SK-N-SH (cell line): ENCODE data around the gene PRICKLE2. TPM values are rescaled to one million over a fixed set of nuclear protein-coding genes. Genes with fewer than 3 reads are reported as not detected.

Experiments used
- CTCF ChIA-PET: fragments of 300-600, 350-600 bp; formaldehyde crosslinking; extraction: SDS; loops from one replicate; lab custom pipeline; 2021; lab: Yijun Ruan, JAX
- POLR2A ChIA-PET: fragments of 350-600 bp; sonication (Branson Sonifier 250); formaldehyde crosslinking; extraction: SDS; loops from one replicate; lab custom pipeline; 2020; ENCODE audit warnings: antibody characterized with exemption, inconsistent platforms; lab: Yijun Ruan, JAX
- DNase-seq: peaks from one replicate; pipeline ENCODE4 v3.0.0; 2012
- H2AFZ ChIP-seq: fragments of 200-600 bp; sonication (generic); 2 replicates; pipeline ENCODE4 v1.8.1; 2016; ENCODE audit warnings: antibody characterized with exemption, mild to moderate bottlenecking, low read depth
- H3F3A ChIP-seq: fragments of 200-600 bp; sonication (generic); replicated peaks from 2 replicates; pipeline ENCODE3; 2016; ENCODE audit warnings: antibody characterized with exemption, mild to moderate bottlenecking; ENCODE audit not compliant: insufficient read depth
- H3K27ac ChIP-seq, 2 experiments: fragments of 200-500 bp in 1 of 2; fragments of 200-600 bp in 1 of 2; sonication (Bioruptor generic) in 1 of 2; sonication (generic), shearing (Covaris generic) in 1 of 2; 2 replicates each; pipeline versions ENCODE4 v1.5.1 to v1.6.1; 2014 to 2016; ENCODE audit warnings: low read depth in 2 of 2, inconsistent platforms in 1 of 2, low read length in 1 of 2, mild to moderate bottlenecking in 1 of 2, mixed read lengths in 1 of 2
- H3K27me3 ChIP-seq: fragments of 200-600 bp; sonication (generic), shearing (Covaris generic); 2 replicates; pipeline ENCODE4 v1.6.1; 2016; ENCODE audit warnings: mixed run types; ENCODE audit not compliant: insufficient read depth
- H3K36me3 ChIP-seq, 2 experiments: fragments of 200-500 bp in 1 of 2; fragments of 200-600 bp in 1 of 2; sonication (Bioruptor generic) in 1 of 2; sonication (generic) in 1 of 2; replicated peaks in 1 of 2; 2 replicates each; pipeline versions ENCODE3 to v1.5.1; 2014 to 2016; ENCODE audit warnings: low read length in 1 of 2, mild to moderate bottlenecking in 1 of 2; ENCODE audit not compliant: insufficient read depth in 2 of 2, control insufficient read depth in 1 of 2
- H3K4me1 ChIP-seq, 2 experiments: fragments of 200-500 bp in 1 of 2; fragments of 200-600 bp in 1 of 2; sonication (Bioruptor generic) in 1 of 2; sonication (generic), shearing (Covaris generic) in 1 of 2; 2 replicates each; pipeline versions ENCODE4 v1.5.1 to v1.6.1; 2014 to 2016; ENCODE audit warnings: low read depth in 1 of 2, low read length in 1 of 2, mixed run types in 1 of 2; ENCODE audit not compliant: insufficient read depth in 2 of 2, control insufficient read depth in 1 of 2
- H3K4me2 ChIP-seq: fragments of 200-600 bp; sonication (generic), shearing (Covaris generic); 2 replicates; pipeline ENCODE4 v1.6.1; 2017; ENCODE audit warnings: mixed run types
- H3K4me3 ChIP-seq, 2 experiments: fragments of 200-500 bp in 1 of 2; fragments of 200-600 bp in 1 of 2; sonication (Bioruptor generic) in 1 of 2; sonication (generic), shearing (Covaris generic) in 1 of 2; 2 replicates each; pipeline versions ENCODE4 v1.5.1 to v1.8.1; 2014 to 2016; ENCODE audit warnings: low read depth in 2 of 2, inconsistent platforms in 1 of 2, low read length in 1 of 2, mild to moderate bottlenecking in 1 of 2, mixed read lengths in 1 of 2, moderate library complexity in 1 of 2
- H3K79me2 ChIP-seq: fragments of 200-600 bp; sonication (generic); 2 replicates; pipeline ENCODE4 v1.8.1; 2017; ENCODE audit warnings: mild to moderate bottlenecking; ENCODE audit not compliant: insufficient read depth
- H3K9ac ChIP-seq: fragments of 200-600 bp; sonication (generic); 2 replicates; pipeline ENCODE4 v1.6.1; 2017; ENCODE audit warnings: mixed run types
- H3K9me2 ChIP-seq: fragments of 200-600 bp; sonication (generic); 2 replicates; pipeline ENCODE4 v1.6.1; 2017; ENCODE audit warnings: mixed run types
- H3K9me3 ChIP-seq: fragments of 200-600 bp; sonication (generic); 2 replicates; pipeline ENCODE4 v1.6.1; 2017; ENCODE audit warnings: mixed run types, mild to moderate bottlenecking, moderate library complexity
- H4K20me1 ChIP-seq: fragments of 200-600 bp; sonication (generic); 2 replicates; pipeline ENCODE4 v1.6.1; 2017; ENCODE audit warnings: mild to moderate bottlenecking, mixed run types; ENCODE audit not compliant: insufficient read depth
- CHD2 ChIP-seq: fragments of 150-350 bp; IDR thresholded peaks from 2 replicates; pipeline ENCODE4 v1.6.1; 2018; ENCODE audit warnings: low read length; ENCODE audit not compliant: partially characterized antibody
- EP300 ChIP-seq, 2 experiments: IDR thresholded peaks; 2 replicates each; pipeline versions ENCODE4 v1.4.0 to v1.6.1; 2012; ENCODE audit warnings: borderline replicate concordance in 1 of 2, low read depth in 1 of 2, low read length in 1 of 2
- EZH2phosphoT487 ChIP-seq: fragments of 200-600 bp; sonication (generic); IDR thresholded peaks from 2 replicates; pipeline ENCODE4 v1.6.1; 2017; ENCODE audit warnings: low read depth, mixed run types, mild to moderate bottlenecking, antibody characterized with exemption, moderate library complexity, borderline replicate concordance
- FOSL2 ChIP-seq: IDR thresholded peaks from 2 replicates; pipeline ENCODE4 v1.4.0; 2012; ENCODE audit warnings: low read depth, mild to moderate bottlenecking, moderate library complexity, borderline replicate concordance
- FOXJ3 ChIP-seq: sonication (generic); formaldehyde crosslinking; IDR thresholded peaks from 2 replicates; pipeline ENCODE4 v1.5.1; 2020; ENCODE audit warnings: mild to moderate bottlenecking, missing genetic modification reagents
- GABPA ChIP-seq: IDR thresholded peaks from 2 replicates; pipeline ENCODE4 v1.4.0; 2012; ENCODE audit warnings: low read depth, mild to moderate bottlenecking
- JUND ChIP-seq: IDR thresholded peaks from 2 replicates; pipeline ENCODE4 v1.4.0; 2012
- MEF2A ChIP-seq: IDR thresholded peaks from 2 replicates; pipeline ENCODE4 v1.4.0; 2012; ENCODE audit warnings: low read depth, borderline replicate concordance
- MXI1 ChIP-seq: IDR thresholded peaks from 2 replicates; pipeline ENCODE4 v1.6.1; 2012; ENCODE audit warnings: mild to moderate bottlenecking, low read depth, low read length, improper control_type of control experiment
- NRF1 ChIP-seq: IDR thresholded peaks from 2 replicates; pipeline ENCODE4 v1.6.1; 2012; ENCODE audit warnings: low read depth, mild to moderate bottlenecking, low read length
- POLR2AphosphoS5 ChIP-seq: IDR thresholded peaks from 2 replicates; pipeline ENCODE4 v1.6.1; 2012; ENCODE audit warnings: low read depth, low read length
- RXRA ChIP-seq: IDR thresholded peaks from 2 replicates; pipeline ENCODE4 v1.4.0; 2012; ENCODE audit warnings: low read depth, mild to moderate bottlenecking, borderline replicate concordance
- SIN3A ChIP-seq: IDR thresholded peaks from 2 replicates; pipeline ENCODE4 v1.6.1; 2012; ENCODE audit warnings: low read depth, mild to moderate bottlenecking, low read length, moderate library complexity, borderline replicate concordance
- SMC3 ChIP-seq: IDR thresholded peaks from 2 replicates; pipeline ENCODE4 v1.6.1; 2012; ENCODE audit warnings: low read depth, low read length, improper control_type of control experiment
- TAF1 ChIP-seq: IDR thresholded peaks from 2 replicates; pipeline ENCODE4 v1.6.1; 2012; ENCODE audit warnings: low read depth, mild to moderate bottlenecking, low read length, moderate library complexity, borderline replicate concordance
- TEAD4 ChIP-seq: IDR thresholded peaks from 2 replicates; pipeline ENCODE4 v1.4.0; 2012; ENCODE audit warnings: mild to moderate bottlenecking, borderline replicate concordance; ENCODE audit not compliant: insufficient read depth
- YY1 ChIP-seq: IDR thresholded peaks from 2 replicates; pipeline ENCODE4 v1.4.0; 2012; ENCODE audit warnings: low read depth, mild to moderate bottlenecking
- WGBS: methylation state at CpG from one replicate; pipeline ENCODE4 v1.1.6; 2017; ENCODE audit warnings: low lambda C conversion rate; 5-methylcytosine and 5-hydroxymethylcytosine counted together
- polyA plus RNA-seq, 3 experiments: library from polyadenylated mRNA; depleted of rRNA; stranded (reverse); fragments of >200 nt; gene quantifications; 2 replicates each; pipeline ENCODE4 v1.2.3, GENCODE V29; 2012
- TF ChIP-seq, protein P1 (sequence below): IDR thresholded peaks from 2 replicates; pipeline ENCODE4 v1.4.0; 2012; ENCODE audit warnings: low read depth, borderline replicate concordance
- TF ChIP-seq, protein P2 (sequence below): IDR thresholded peaks from 2 replicates; pipeline ENCODE4 v1.4.0; 2012; ENCODE audit warnings: low read depth
- TF ChIP-seq, protein P3 (sequence below): IDR thresholded peaks from 2 replicates; pipeline ENCODE4; 2012
- TF ChIP-seq, protein P4 (sequence below): fragments of 150-350 bp; IDR thresholded peaks from 2 replicates; pipeline ENCODE4 v1.6.1; 2016; ENCODE audit warnings: mild to moderate bottlenecking, low read depth, low read length

Gene PRICKLE2
- polyA plus RNA-seq, 1 of the 3 experiments (the other 2 are of a cell fraction) = 0.67 TPM

DNA sequence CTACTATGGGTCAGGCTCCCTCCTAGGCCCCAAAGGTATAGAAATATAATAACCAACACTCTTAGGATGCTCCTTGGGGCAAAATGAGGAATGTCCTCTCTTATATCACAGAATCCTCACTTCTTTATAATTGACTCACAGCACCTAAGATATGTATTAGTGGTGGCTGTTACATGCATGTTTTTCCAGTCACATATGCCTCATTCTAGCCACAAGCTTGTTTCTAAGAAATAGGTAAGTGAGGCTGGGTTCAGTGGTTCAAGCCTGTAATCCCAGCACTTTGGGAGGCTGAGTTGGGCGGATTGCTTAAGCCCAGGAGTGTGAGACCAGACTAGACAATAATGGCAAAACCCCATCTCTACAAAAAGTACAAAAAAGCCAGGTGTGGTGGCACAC is 144.0 kb downstream of the PRICKLE2 start:
- POLR2A ChIA-PET = no interaction called here
- Histone ChIP-seq H3K79me2 (no peaks in the 10 kb centered on the region), H3K4me1 (no peaks in the 10 kb centered on the region; a peak in 1 of 4 replicates), H3K9me3 (no peaks in the 10 kb centered on the region; the same call in 1 of the 2 replicates), H3K4me2 (no peak overlapping the region), H2AFZ (no peak overlapping the region), H3K36me3 (no peaks in the 10 kb centered on the region), H4K20me1 (no peaks in the 10 kb centered on the region), H3K4me3 (no peak overlapping the region), H3K9me2 (no peaks in the 10 kb centered on the region), H3F3A (peaks cover 6% of the 10 kb centered on the region), H3K27me3 (no peaks in the 10 kb centered on the region), H3K27ac (no peak overlapping the region), H3K9ac (no peak overlapping the region)
- TF ChIP-seq, protein P1, sequence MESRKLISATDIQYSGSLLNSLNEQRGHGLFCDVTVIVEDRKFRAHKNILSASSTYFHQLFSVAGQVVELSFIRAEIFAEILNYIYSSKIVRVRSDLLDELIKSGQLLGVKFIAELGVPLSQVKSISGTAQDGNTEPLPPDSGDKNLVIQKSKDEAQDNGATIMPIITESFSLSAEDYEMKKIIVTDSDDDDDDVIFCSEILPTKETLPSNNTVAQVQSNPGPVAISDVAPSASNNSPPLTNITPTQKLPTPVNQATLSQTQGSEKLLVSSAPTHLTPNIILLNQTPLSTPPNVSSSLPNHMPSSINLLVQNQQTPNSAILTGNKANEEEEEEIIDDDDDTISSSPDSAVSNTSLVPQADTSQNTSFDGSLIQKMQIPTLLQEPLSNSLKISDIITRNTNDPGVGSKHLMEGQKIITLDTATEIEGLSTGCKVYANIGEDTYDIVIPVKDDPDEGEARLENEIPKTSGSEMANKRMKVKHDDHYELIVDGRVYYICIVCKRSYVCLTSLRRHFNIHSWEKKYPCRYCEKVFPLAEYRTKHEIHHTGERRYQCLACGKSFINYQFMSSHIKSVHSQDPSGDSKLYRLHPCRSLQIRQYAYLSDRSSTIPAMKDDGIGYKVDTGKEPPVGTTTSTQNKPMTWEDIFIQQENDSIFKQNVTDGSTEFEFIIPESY = no peak
- no peak for TF ChIP-seq EZH2phosphoT487
- TF ChIP-seq NRF1 = no peak
- TF ChIP-seq, protein P2, sequence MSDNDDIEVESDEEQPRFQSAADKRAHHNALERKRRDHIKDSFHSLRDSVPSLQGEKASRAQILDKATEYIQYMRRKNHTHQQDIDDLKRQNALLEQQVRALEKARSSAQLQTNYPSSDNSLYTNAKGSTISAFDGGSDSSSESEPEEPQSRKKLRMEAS = no peak
- TF ChIP-seq TEAD4 = no peak
- TF ChIP-seq, protein P3, sequence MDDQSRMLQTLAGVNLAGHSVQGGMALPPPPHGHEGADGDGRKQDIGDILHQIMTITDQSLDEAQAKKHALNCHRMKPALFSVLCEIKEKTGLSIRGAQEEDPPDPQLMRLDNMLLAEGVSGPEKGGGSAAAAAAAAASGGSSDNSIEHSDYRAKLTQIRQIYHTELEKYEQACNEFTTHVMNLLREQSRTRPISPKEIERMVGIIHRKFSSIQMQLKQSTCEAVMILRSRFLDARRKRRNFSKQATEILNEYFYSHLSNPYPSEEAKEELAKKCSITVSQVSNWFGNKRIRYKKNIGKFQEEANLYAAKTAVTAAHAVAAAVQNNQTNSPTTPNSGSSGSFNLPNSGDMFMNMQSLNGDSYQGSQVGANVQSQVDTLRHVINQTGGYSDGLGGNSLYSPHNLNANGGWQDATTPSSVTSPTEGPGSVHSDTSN = no peak
- no peak for TF ChIP-seq CHD2
- TF ChIP-seq GABPA = no peak
- no peak for TF ChIP-seq EP300 (IDR thresholded peaks at IDR 0.05; ENCODE audit: borderline replicate concordance in 1 of 2, low read depth in 1 of 2, low read length in 1 of 2)
- no peak for TF ChIP-seq YY1
- CTCF ChIA-PET = interaction anchor here (3.2 kb wide), 1 partner anchor 50 kb away, joined by 9 read pairs; no protein-coding TSS in a partner anchor
- 86% methylated on average over 1 of the region's 1 CpG for WGBS
- DNase-seq = no peak

DNA sequence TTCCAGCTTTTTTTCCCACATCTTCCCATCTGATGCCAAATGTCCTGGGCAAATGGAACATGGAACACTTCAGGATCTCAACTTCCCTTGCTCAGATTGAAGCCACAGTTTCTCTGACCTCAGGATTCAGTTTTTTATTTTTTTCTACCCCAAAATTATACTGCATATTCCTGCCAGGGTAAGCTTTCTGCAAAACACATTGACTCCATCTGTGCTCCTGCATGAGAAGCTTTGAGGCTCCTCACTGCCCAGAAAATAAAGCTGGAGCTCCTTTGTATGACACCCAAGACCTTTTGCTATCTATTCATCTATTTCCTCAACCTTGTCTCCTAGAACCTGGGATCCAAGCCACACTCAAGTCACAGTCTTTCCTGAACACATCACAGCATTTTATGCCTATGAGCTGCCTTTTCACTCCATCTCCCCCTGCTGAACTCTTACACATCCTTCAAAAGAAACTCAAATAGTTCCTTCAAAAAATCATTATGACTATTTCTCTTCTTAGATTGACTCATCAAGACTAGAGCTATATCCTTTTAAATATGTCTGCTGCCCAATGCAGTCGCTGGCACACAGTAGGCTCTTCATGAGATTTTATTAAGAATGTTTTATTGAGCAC is 144.5 kb downstream of the PRICKLE2 start:
- H3K4me3 ChIP-seq = no peak overlapping the region
- no peak overlapping the region for H3K4me2 ChIP-seq
- no peak overlapping the region for H2AFZ ChIP-seq
- H3K27me3 ChIP-seq = no peaks in the 10 kb centered on the region
- DNase-seq = no peak
- H4K20me1 ChIP-seq = no peaks in the 10 kb centered on the region
- H3K36me3 ChIP-seq = no peaks in the 10 kb centered on the region
- POLR2A ChIA-PET = no interaction called here
- no peak for TF ChIP-seq YY1
- no peak for TF ChIP-seq JUND
- no peak for TF ChIP-seq EP300 (IDR thresholded peaks at IDR 0.05; ENCODE audit: borderline replicate concordance in 1 of 2, low read depth in 1 of 2, low read length in 1 of 2)
- no peak for TF ChIP-seq FOXJ3 (CRISPR knock-in tag)
- TF ChIP-seq SMC3 = no peak
- no peak for TF ChIP-seq FOSL2
- TF ChIP-seq, protein P4, sequence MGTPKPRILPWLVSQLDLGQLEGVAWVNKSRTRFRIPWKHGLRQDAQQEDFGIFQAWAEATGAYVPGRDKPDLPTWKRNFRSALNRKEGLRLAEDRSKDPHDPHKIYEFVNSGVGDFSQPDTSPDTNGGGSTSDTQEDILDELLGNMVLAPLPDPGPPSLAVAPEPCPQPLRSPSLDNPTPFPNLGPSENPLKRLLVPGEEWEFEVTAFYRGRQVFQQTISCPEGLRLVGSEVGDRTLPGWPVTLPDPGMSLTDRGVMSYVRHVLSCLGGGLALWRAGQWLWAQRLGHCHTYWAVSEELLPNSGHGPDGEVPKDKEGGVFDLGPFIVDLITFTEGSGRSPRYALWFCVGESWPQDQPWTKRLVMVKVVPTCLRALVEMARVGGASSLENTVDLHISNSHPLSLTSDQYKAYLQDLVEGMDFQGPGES = no peak
- TF ChIP-seq MEF2A = no peak
- no peak for TF ChIP-seq POLR2AphosphoS5
- no peak for TF ChIP-seq MXI1
- TF ChIP-seq, protein P2 = no peak
- TF ChIP-seq, protein P3 = no peak
- no peak for TF ChIP-seq RXRA
- TF ChIP-seq TEAD4 = no peak
- TF ChIP-seq SIN3A = no peak
- TF ChIP-seq TAF1 = no peak
- WGBS = 46% methylated on average over 1 of the region's 1 CpG
- no peak overlapping the region for H3K9ac ChIP-seq
- peaks cover 6% of the 10 kb centered on the region for H3F3A ChIP-seq
- H3K4me1 ChIP-seq = no peaks in the 10 kb centered on the region; a peak in 1 of 4 replicates
- CTCF ChIA-PET = interaction anchor here (0.9 to 3.2 kb wide), 4 partner anchors 8 to 317 kb away, joined by 3 to 9 read pairs (median 6); no protein-coding TSS in a partner anchor
- H3K9me2 ChIP-seq = no peaks in the 10 kb centered on the region
- no peaks in the 10 kb centered on the region for H3K79me2 ChIP-seq
- no peak overlapping the region for H3K27ac ChIP-seq
- H3K9me3 ChIP-seq = no peaks in the 10 kb centered on the region; the same call in 1 of the 2 replicates
